ENCODE measurements around the gene GALP. TPM values are rescaled to one million over a fixed set of nuclear protein-coding genes. Genes with fewer than 3 reads are reported as not detected.
"Not testable (repeated sequence)": the region's sequence is repeated elsewhere in the genome, so short reads cannot be mapped to it uniquely, and the experiment has no call there.

GALP gene
- total RNA-seq, 1 donor from 2014 or later, result not detected

- TF ChIP-seq, protein P1, sequence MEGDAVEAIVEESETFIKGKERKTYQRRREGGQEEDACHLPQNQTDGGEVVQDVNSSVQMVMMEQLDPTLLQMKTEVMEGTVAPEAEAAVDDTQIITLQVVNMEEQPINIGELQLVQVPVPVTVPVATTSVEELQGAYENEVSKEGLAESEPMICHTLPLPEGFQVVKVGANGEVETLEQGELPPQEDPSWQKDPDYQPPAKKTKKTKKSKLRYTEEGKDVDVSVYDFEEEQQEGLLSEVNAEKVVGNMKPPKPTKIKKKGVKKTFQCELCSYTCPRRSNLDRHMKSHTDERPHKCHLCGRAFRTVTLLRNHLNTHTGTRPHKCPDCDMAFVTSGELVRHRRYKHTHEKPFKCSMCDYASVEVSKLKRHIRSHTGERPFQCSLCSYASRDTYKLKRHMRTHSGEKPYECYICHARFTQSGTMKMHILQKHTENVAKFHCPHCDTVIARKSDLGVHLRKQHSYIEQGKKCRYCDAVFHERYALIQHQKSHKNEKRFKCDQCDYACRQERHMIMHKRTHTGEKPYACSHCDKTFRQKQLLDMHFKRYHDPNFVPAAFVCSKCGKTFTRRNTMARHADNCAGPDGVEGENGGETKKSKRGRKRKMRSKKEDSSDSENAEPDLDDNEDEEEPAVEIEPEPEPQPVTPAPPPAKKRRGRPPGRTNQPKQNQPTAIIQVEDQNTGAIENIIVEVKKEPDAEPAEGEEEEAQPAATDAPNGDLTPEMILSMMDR (IDR thresholded peaks at IDR 0.05), result no peak
- Mint-ChIP-seq H3K27me3 (peaks cover 3% of the 10 kb centered on the region), H3K36me3 (ENCODE audit: low read depth) (no peaks in the 10 kb centered on the region), H3K4me1 (peaks cover 2% of the 10 kb centered on the region), H3K9me3 (no peaks in the 10 kb centered on the region), H3K27ac (no peak overlapping the region), H3K4me3 (no peak overlapping the region)
- intact Hi-C loops (cut with micrococcal nuclease), result no loop called here
- ChIA-PET POLR2A (no interaction called here), CTCF (interaction anchor here (1.0 to 1.4 kb wide), 3 partner anchors 65 to 94 kb away, joined by 3 to 7 read pairs (median 3); no protein-coding TSS in a partner anchor)
- ATAC-seq (ENCODE audit: low read depth), result no peak
- no peak for DNase-seq
Observed at GRCh38 chr19:56170261-56170660, 5.5 kb upstream of the GALP start.

DNA sequence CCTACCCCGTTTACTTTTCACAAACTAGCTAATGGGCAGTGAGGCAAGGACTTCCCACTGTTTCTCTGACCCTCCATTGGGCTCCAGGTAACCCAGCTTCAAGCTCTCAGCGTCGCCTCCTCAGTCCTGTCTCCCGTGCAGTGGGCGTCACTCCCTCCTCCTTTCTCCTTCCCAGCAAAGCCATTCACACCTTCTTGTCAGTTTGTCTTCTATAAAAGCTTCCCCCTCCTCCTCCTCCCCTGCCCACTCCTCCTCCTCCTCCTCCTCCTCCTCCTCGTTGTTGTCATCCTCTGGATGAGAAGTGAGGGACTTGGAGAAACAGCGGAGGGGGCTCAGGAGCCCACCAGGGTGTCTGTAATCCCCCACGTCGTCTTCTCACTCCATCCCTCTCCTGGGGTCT is 1.7 kb upstream of the GALP start:
- Mint-ChIP-seq H3K4me3 (no peak overlapping the region), H3K9me3 (no peaks in the 10 kb centered on the region), H3K36me3 (ENCODE audit: low read depth) (no peaks in the 10 kb centered on the region), H3K27ac (no peak overlapping the region), H3K27me3 (peaks cover 3% of the 10 kb centered on the region), H3K4me1 (peaks cover 2% of the 10 kb centered on the region)
- DNase-seq (no peak), ATAC-seq (ENCODE audit: low read depth) (no peak)
- intact Hi-C loops (cut with micrococcal nuclease), result no loop called here
- TF ChIP-seq, protein P1 (IDR thresholded peaks at IDR 0.05), result no peak
- ChIA-PET CTCF (interaction anchor here (0.7 to 4.2 kb wide), 5 partner anchors 40 to 160 kb away, joined by 3 to 26 read pairs (median 5); no protein-coding TSS in a partner anchor), POLR2A (no interaction called here)

DNA sequence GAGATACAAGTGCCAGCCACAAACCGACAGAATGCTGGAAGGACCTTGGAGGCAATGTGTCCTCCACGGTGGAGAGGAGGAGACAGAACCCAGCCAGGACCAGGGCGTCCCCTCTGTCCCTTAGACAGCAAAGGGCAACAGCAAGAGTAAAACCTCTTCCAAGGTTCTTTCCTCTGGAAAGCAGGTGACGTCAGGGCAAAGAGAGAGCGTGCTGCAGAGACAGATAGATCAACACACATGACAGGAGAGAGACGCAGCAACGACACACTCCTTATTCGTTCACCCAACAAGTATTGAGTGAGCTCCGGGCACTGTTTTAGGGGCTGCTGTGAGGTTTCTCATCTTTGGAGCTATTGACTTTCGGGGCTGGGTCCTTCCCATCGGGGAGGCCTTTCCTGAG is 1.3 kb upstream of the GALP start:
- no peaks in the 10 kb centered on the region for H3K36me3 Mint-ChIP-seq (ENCODE audit: low read depth)
- POLR2A ChIA-PET, result no interaction called here
- DNase-seq (no peak), ATAC-seq (ENCODE audit: low read depth) (no peak)
- peaks cover 2% of the 10 kb centered on the region for H3K4me1 Mint-ChIP-seq
- CTCF ChIA-PET, result interaction anchor here (1.2 to 4.2 kb wide), 3 partner anchors 98 to 159 kb away, joined by 3 to 26 read pairs (median 5); no protein-coding TSS in a partner anchor
- TF ChIP-seq, protein P1 (IDR thresholded peaks at IDR 0.05), result no peak
- no peak overlapping the region for H3K27ac Mint-ChIP-seq
- peaks cover 3% of the 10 kb centered on the region for H3K27me3 Mint-ChIP-seq
- intact Hi-C loops (cut with micrococcal nuclease), result no loop called here
- no peak overlapping the region for H3K4me3 Mint-ChIP-seq
- no peaks in the 10 kb centered on the region for H3K9me3 Mint-ChIP-seq

GRCh38 chr19:56176310-56176709 is 502 bp downstream of the GALP start:
- H3K36me3 Mint-ChIP-seq (ENCODE audit: low read depth); H3K27ac Mint-ChIP-seq; intact Hi-C loops (cut with micrococcal nuclease); H3K9me3 Mint-ChIP-seq; ATAC-seq (ENCODE audit: low read depth); H3K4me3 Mint-ChIP-seq; DNase-seq; H3K4me1 Mint-ChIP-seq; POLR2A ChIA-PET; H3K27me3 Mint-ChIP-seq: not testable (repeated sequence)
- CTCF ChIA-PET, result interaction anchor here (0.9 kb wide), 1 partner anchor 100 kb away, joined by 3 read pairs; no protein-coding TSS in a partner anchor

DNA sequence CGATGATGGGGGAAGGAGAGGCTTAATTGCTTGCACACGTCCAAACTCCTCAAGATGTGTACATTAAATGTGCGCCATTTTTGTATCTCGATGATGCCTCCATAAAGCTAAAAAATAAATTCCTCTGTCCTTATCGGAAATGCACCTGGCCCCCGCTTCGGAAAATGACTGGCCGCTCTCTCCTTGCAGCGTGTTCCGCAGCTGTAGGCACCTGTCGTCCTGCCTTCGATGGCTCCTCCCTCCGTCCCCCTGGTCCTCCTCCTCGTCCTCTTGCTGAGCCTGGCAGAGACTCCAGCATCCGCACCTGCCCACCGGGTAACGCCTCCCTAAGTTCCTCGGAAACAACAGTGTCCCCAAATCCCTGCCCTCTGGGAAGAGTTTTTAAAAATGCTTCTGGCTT is 1.1 kb downstream of the GALP start:
- H3K27ac Mint-ChIP-seq, result no peak overlapping the region
- CTCF ChIA-PET, result no interaction called here
- no peaks in the 10 kb centered on the region for H3K36me3 Mint-ChIP-seq (ENCODE audit: low read depth)

More for the DNA sequence above, 1.1 kb downstream of the GALP start:
- POLR2A ChIA-PET, result no interaction called here
- peaks cover under 1% of the 10 kb centered on the region for H3K4me1 Mint-ChIP-seq
- H3K27me3 Mint-ChIP-seq, result peaks cover 3% of the 10 kb centered on the region
- ATAC-seq (ENCODE audit: low read depth) (no peak), DNase-seq (no peak)
- no peak overlapping the region for H3K4me3 Mint-ChIP-seq
- TF ChIP-seq, protein P1 (IDR thresholded peaks at IDR 0.05), result no peak
- no peaks in the 10 kb centered on the region for H3K9me3 Mint-ChIP-seq
- intact Hi-C loops (cut with micrococcal nuclease), result no loop called here
